ENCODE measurements around the gene RAB34.

DNA sequence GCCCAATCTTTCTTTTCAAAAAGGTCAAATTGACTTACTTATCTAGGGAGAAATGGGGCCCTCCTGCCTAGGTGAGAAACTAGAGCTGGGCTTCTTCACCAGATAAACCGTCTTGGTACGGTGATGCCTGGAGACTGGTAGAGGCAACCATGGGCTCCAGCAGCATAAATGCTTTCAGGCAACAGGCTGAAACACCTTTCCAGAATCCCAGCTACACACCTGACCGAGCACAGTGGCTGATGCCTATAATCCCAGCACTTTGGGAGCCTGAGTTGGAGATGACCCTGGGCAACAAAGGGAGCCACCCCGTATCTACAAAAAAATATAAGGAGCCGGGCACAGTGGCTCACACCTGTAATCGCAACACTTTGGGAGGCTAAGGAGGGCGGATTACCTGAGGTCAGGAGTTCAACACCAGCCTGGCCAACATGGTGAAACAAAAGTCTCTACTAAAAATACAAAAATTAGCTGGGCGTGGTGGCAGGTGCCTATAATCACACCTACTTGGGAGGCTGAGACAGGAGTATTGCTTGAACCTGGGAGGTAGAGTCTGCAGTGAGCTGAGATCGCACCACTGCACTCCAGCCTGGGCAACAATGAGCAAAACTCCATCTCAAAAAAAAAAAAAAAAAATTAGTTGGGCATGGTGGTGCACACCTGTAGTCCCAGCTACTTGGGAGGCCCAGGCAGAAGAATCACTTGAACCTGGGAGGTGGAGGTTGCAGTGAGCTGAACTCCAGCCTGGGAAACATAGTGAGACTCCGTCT lies 34.1 kb upstream of the RAB34 start:
- TF ChIP-seq, protein P1, sequence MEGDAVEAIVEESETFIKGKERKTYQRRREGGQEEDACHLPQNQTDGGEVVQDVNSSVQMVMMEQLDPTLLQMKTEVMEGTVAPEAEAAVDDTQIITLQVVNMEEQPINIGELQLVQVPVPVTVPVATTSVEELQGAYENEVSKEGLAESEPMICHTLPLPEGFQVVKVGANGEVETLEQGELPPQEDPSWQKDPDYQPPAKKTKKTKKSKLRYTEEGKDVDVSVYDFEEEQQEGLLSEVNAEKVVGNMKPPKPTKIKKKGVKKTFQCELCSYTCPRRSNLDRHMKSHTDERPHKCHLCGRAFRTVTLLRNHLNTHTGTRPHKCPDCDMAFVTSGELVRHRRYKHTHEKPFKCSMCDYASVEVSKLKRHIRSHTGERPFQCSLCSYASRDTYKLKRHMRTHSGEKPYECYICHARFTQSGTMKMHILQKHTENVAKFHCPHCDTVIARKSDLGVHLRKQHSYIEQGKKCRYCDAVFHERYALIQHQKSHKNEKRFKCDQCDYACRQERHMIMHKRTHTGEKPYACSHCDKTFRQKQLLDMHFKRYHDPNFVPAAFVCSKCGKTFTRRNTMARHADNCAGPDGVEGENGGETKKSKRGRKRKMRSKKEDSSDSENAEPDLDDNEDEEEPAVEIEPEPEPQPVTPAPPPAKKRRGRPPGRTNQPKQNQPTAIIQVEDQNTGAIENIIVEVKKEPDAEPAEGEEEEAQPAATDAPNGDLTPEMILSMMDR (IDR thresholded peaks at IDR 0.05), result no peak
- TF ChIP-seq ZC3H11A (IDR thresholded peaks at IDR 0.05) (no peak), RAD21 (conservative IDR thresholded peaks at IDR 0.05 in 1 of 2, IDR thresholded peaks at IDR 0.05 in 1 of 2) (no peak), ESRRA (IDR thresholded peaks at IDR 0.05; ENCODE audit: borderline replicate concordance, low read length) (no peak)

Measured in A549 (cell line).